K562 (cell line): ENCODE results near the gene BDH1. TPM values are rescaled to one million over a fixed set of nuclear protein-coding genes. Genes with fewer than 3 reads are reported as not detected.

Experiments
- CBFB ChIP-seq: sonication (generic); formaldehyde crosslinking; IDR thresholded peaks from 2 replicates; pipeline ENCODE4 v1.4.0; 2020; ENCODE audit warnings: mild to moderate bottlenecking, missing genetic modification reagents
- ELF2 ChIP-seq: fragments of 250-450 bp; sonication (Bioruptor Pico); IDR thresholded peaks from 2 replicates; pipeline ENCODE4 v1.5.0; 2021; ENCODE audit warnings: mild to moderate bottlenecking
- HDGF ChIP-seq: fragments of 450-650 bp; IDR thresholded peaks from 2 replicates; pipeline ENCODE4 v1.6.1; 2016
- JUNB ChIP-seq: fragments of 450-650 bp; formaldehyde crosslinking; conservative IDR thresholded peaks from 2 replicates; pipeline ENCODE4 v1.4.0; 2020; ENCODE audit warnings: mild to moderate bottlenecking
- MAZ ChIP-seq, 2 experiments: fragments of 450-650 bp in 1 of 2; sonication (generic) in 1 of 2; formaldehyde crosslinking; IDR thresholded peaks in 1 of 2; conservative IDR thresholded peaks in 1 of 2; 2 replicates each; pipeline versions ENCODE4 v1.4.0 to v1.5.0; 2020; ENCODE audit warnings: mild to moderate bottlenecking in 1 of 2, missing genetic modification reagents in 1 of 2
- STAG1 ChIP-seq: sonication (generic); formaldehyde crosslinking; IDR thresholded peaks from 2 replicates; pipeline ENCODE4 v1.5.0; 2020; ENCODE audit warnings: missing genetic modification reagents, borderline replicate concordance
- polyA plus RNA-seq, 8 experiments: library from polyadenylated mRNA; depleted of rRNA in 4 of 8; stranded (reverse) in 5 of 8; unstranded in 3 of 8; fragments of >200 nt; fragmentation: Nextera tagmentation in 2 of 8; fragmentation: Illumina TruSeq in 1 of 8; extraction: Ambion mirVana in 2 of 8; extraction: Trizol in 1 of 8; gene quantifications; 2 replicates each; pipeline versions ENCODE4 v1.2.1 to v1.2.3, GENCODE V29; 2011 to 2014; ENCODE audit warnings: inconsistent platforms in 1 of 8, missing spikeins in 1 of 8
- total RNA-seq, 7 experiments: library from RNA; depleted of rRNA in 6 of 7; stranded (reverse); fragments of >200 nt in 6 of 7; fragmentation: Illumina TruSeq in 2 of 7; extraction: Trizol in 2 of 7; gene quantifications; 2 replicates each; pipeline versions ENCODE4 v1.2.1 to v1.2.3, GENCODE V29; 2011 to 2021; ENCODE audit warnings: low replicate concordance in 1 of 7
- TF ChIP-seq, protein P1 (sequence below): IDR thresholded peaks from 2 replicates; pipeline ENCODE4 v1.6.1; 2011; ENCODE audit warnings: borderline replicate concordance, low read depth, mild to moderate bottlenecking, moderate library complexity, low read length; ENCODE audit not compliant: insufficient read depth, poor library complexity, severe bottlenecking
- TF ChIP-seq, protein P2 (sequence below): fragments of 450-650 bp; IDR thresholded peaks from 2 replicates; pipeline ENCODE4 v1.6.1; 2016; ENCODE audit warnings: low read depth
- TF ChIP-seq, protein P3 (sequence below), 3 experiments: fragments of 200-800 bp in 1 of 3; fragments of 250-450 bp in 1 of 3; fragments of 450-650 bp in 1 of 3; sonication (Bioruptor Pico) in 1 of 3; sonication (Bioruptor generic) in 1 of 3; formaldehyde crosslinking in 1 of 3; IDR thresholded peaks; 2 replicates each; pipeline versions ENCODE4 v1.6.1 to v1.8.0; 2016 to 2022; ENCODE audit warnings: mild to moderate bottlenecking in 2 of 3, missing genetic modification characterization in 2 of 3, missing compliant biosample characterization in 1 of 3, moderate library complexity in 1 of 3

The BDH1 gene
- total and polyA plus RNA-seq, 9 of the 15 experiments (the other 6 are each of a cell fraction or from before 2014, with no cell fraction given): 0.07 to 0.89 (median 0.12) TPM; not detected in 3

DNA sequence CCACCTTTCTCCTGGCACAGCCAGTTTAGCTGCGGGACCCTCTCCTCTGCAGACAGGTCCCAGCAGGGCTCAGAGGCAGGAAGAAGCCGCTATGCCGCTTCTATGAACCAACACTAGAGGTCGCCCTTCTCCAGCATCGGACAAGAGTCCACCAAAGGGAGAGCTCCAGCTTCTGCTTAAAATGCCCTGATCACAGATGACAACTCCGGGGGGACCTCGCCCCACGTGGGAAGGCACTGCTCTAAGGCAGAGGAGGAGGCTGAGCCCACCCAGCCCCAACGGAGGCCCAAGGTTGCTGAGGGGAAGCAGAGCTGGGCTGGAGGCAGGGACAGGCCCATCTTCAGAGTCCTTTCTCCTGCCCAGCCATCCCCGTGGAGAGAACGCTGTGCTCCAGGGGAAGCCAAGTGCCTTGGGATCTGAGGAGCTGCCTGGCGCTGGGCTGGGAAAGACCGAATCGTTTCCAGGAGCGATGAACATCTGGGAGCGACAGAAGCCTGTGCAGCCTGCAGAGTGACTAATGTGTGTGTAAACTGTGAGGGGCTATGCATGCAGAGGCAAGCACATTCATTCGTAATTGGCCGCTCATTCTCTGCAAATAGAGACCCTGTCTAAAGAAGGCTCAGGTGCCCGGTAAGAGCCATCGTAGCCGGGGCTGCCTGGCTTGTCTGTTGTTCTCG, 43.5 kb upstream of the BDH1 start (continued):
- TF ChIP-seq, protein P1, sequence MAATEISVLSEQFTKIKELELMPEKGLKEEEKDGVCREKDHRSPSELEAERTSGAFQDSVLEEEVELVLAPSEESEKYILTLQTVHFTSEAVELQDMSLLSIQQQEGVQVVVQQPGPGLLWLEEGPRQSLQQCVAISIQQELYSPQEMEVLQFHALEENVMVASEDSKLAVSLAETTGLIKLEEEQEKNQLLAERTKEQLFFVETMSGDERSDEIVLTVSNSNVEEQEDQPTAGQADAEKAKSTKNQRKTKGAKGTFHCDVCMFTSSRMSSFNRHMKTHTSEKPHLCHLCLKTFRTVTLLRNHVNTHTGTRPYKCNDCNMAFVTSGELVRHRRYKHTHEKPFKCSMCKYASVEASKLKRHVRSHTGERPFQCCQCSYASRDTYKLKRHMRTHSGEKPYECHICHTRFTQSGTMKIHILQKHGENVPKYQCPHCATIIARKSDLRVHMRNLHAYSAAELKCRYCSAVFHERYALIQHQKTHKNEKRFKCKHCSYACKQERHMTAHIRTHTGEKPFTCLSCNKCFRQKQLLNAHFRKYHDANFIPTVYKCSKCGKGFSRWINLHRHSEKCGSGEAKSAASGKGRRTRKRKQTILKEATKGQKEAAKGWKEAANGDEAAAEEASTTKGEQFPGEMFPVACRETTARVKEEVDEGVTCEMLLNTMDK: peak; percentile 17
- 0 out of 2 replicates have a peak, but pooled peaks have one; percentile 2 for TF ChIP-seq ELF2 (CRISPR knock-in tag)
- 0 out of 2 replicates have a peak, but pooled peaks have one; percentile 63 for TF ChIP-seq CBFB (CRISPR knock-in tag)
- peak in 1 of 2 experiments; percentile 52; a peak in 2 of 4 replicates for TF ChIP-seq MAZ (CRISPR knock-in tag; conservative IDR thresholded peaks at IDR 0.05 in 1 of 2, IDR thresholded peaks at IDR 0.05 in 1 of 2)
- TF ChIP-seq, protein P2, sequence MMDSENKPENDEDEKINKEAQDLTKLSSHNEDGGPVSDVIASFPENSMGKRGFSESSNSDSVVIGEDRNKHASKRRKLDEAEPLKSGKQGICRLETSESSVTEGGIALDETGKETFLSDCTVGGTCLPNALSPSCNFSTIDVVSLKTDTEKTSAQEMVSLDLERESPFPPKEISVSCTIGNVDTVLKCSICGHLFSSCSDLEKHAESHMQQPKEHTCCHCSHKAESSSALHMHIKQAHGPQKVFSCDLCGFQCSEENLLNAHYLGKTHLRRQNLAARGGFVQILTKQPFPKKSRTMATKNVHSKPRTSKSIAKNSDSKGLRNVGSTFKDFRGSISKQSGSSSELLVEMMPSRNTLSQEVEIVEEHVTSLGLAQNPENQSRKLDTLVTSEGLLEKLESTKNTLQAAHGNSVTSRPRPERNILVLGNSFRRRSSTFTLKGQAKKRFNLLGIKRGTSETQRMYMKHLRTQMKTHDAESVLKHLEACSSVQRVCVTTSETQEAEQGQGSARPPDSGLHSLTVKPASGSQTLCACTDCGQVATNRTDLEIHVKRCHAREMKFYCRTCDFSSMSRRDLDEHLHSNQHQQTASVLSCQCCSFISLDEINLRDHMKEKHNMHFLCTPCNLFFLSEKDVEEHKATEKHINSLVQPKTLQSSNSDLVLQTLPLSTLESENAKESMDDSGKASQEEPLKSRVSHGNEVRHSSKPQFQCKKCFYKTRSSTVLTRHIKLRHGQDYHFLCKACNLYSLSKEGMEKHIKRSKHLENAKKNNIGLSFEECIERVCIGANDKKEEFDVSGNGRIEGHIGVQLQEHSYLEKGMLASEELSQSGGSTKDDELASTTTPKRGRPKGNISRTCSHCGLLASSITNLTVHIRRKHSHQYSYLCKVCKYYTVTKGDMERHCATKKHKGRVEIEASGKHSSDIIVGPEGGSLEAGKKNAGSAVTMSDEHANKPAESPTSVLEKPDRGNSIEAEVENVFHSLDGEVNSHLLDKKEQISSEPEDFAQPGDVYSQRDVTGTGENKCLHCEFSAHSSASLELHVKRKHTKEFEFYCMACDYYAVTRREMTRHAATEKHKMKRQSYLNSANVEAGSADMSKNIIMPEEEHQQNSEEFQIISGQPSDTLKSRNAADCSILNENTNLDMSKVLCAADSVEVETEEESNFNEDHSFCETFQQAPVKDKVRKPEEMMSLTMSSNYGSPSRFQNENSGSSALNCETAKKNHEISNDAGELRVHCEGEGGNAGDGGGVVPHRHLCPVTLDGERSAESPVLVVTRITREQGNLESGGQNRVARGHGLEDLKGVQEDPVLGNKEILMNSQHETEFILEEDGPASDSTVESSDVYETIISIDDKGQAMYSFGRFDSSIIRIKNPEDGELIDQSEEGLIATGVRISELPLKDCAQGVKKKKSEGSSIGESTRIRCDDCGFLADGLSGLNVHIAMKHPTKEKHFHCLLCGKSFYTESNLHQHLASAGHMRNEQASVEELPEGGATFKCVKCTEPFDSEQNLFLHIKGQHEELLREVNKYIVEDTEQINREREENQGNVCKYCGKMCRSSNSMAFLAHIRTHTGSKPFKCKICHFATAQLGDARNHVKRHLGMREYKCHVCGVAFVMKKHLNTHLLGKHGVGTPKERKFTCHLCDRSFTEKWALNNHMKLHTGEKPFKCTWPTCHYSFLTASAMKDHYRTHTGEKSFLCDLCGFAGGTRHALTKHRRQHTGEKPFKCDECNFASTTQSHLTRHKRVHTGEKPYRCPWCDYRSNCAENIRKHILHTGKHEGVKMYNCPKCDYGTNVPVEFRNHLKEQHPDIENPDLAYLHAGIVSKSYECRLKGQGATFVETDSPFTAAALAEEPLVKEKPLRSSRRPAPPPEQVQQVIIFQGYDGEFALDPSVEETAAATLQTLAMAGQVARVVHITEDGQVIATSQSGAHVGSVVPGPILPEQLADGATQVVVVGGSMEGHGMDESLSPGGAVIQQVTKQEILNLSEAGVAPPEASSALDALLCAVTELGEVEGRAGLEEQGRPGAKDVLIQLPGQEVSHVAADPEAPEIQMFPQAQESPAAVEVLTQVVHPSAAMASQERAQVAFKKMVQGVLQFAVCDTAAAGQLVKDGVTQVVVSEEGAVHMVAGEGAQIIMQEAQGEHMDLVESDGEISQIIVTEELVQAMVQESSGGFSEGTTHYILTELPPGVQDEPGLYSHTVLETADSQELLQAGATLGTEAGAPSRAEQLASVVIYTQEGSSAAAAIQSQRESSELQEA: no peak
- no peak for TF ChIP-seq JUNB (CRISPR knock-in tag)
- TF ChIP-seq, protein P3, sequence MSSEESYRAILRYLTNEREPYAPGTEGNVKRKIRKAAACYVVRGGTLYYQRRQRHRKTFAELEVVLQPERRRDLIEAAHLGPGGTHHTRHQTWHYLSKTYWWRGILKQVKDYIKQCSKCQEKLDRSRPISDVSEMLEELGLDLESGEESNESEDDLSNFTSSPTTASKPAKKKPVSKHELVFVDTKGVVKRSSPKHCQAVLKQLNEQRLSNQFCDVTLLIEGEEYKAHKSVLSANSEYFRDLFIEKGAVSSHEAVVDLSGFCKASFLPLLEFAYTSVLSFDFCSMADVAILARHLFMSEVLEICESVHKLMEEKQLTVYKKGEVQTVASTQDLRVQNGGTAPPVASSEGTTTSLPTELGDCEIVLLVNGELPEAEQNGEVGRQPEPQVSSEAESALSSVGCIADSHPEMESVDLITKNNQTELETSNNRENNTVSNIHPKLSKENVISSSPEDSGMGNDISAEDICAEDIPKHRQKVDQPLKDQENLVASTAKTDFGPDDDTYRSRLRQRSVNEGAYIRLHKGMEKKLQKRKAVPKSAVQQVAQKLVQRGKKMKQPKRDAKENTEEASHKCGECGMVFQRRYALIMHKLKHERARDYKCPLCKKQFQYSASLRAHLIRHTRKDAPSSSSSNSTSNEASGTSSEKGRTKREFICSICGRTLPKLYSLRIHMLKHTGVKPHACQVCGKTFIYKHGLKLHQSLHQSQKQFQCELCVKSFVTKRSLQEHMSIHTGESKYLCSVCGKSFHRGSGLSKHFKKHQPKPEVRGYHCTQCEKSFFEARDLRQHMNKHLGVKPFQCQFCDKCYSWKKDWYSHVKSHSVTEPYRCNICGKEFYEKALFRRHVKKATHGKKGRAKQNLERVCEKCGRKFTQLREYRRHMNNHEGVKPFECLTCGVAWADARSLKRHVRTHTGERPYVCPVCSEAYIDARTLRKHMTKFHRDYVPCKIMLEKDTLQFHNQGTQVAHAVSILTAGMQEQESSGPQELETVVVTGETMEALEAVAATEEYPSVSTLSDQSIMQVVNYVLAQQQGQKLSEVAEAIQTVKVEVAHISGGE (CRISPR knock-in tag; IDR thresholded peaks at IDR 0.05): no peak
- TF ChIP-seq HDGF: 0 out of 2 replicates have a peak, but pooled peaks have one; percentile 37
- peak; percentile 36; the same call in 1 of the 2 replicates for TF ChIP-seq STAG1 (CRISPR knock-in tag)
